K562 (cell line): ENCODE results near the gene LITAF. TPM values are rescaled to one million over a fixed set of nuclear protein-coding genes. Genes with fewer than 3 reads are reported as not detected.
"Not testable (repeated sequence)": the region's sequence is repeated elsewhere in the genome, so short reads cannot be mapped to it uniquely, and the experiment has no call there.

Experiments
- ATAC-seq: fragments of 200-7000 bp; cut with Tn5 transposase; 3 replicates; pipeline ENCODE4 v1.9.1; 2020; ENCODE audit warnings: moderate library complexity
- BruUV-seq: library from RNA; stranded (reverse); fragments of 400-500 nt; replicated peaks from 2 replicates; lab custom pipeline; 2021; lab: Mats Ljungman, UMichigan
- CTCF ChIA-PET: fragments of 300-600 bp; formaldehyde crosslinking; extraction: SDS; loops from one replicate; lab custom pipeline; 2021; ENCODE audit warnings: low intra/inter-chr PET ratio; lab: Yijun Ruan, JAX
- POLR2A ChIA-PET: fragments of 300-600, 350-650 bp; sonication (Branson Sonifier 250); formaldehyde crosslinking; extraction: SDS; loops from one replicate; lab custom pipeline; 2021; ENCODE audit warnings: antibody characterized with exemption, inconsistent platforms; lab: Yijun Ruan, JAX
- DNase-seq, 4 experiments: peaks; one replicate each; pipeline versions ENCODE4 v3.0.0 to v3.0.0-alpha.2; 2011 to 2018; ENCODE audit warnings: low spot score in 3 of 4, mixed read lengths in 3 of 4; ENCODE audit errors: extremely low read depth in 1 of 4
- FAIRE-seq: peaks from 2 replicates; lab custom pipeline; 2011; peaks lifted over from hg19 to GRCh38; lab: Jason Lieb, UNC
- H2AFZ ChIP-seq: 2 replicates; pipeline ENCODE4 v1.6.0; 2011; ENCODE audit warnings: low read depth, low read length, control low read depth, inconsistent platforms
- H3K27ac ChIP-seq: fragments of 200-600 bp; 3 replicates; pipeline ENCODE4 v1.8.0; 2011; ENCODE audit warnings: low read depth, mild to moderate bottlenecking, control low read depth, inconsistent platforms, low read length, moderate library complexity, mixed read lengths; ENCODE audit errors: extremely low read depth
- H3K27me3 ChIP-seq, 2 experiments: fragments of 300-600 bp in 1 of 2; 2 replicates in 1 of 2; 3 replicates in 1 of 2; pipeline versions ENCODE4 v1.6.0 to v1.8.0; 2011; ENCODE audit warnings: inconsistent platforms in 2 of 2, low read length in 2 of 2, mild to moderate bottlenecking in 1 of 2, mixed read lengths in 1 of 2, moderate library complexity in 1 of 2; ENCODE audit not compliant: control insufficient read depth in 2 of 2, insufficient read depth in 2 of 2
- H3K36me3 ChIP-seq: fragments of 300-600 bp; 3 replicates; pipeline ENCODE4 v1.8.0; 2011; ENCODE audit warnings: mild to moderate bottlenecking, low read length, inconsistent platforms; ENCODE audit not compliant: control insufficient read depth, insufficient read depth
- H3K4me1 ChIP-seq, 2 experiments: fragments of 200-600 bp in 1 of 2; replicated peaks in 1 of 2; 2 replicates in 1 of 2; 3 replicates in 1 of 2; pipeline versions ENCODE4 v1.5.1 to v1.8.0; 2011; ENCODE audit warnings: inconsistent platforms in 2 of 2, low read length in 2 of 2, mild to moderate bottlenecking in 1 of 2, mixed read lengths in 1 of 2, moderate library complexity in 1 of 2; ENCODE audit not compliant: control insufficient read depth in 2 of 2, insufficient read depth in 2 of 2
- H3K4me2 ChIP-seq: 2 replicates; pipeline ENCODE4 v1.6.1; 2011; ENCODE audit warnings: low read length, control low read depth, inconsistent platforms, mixed read lengths; ENCODE audit not compliant: insufficient read depth
- H3K4me3 ChIP-seq: fragments of 200-600 bp; sonication (generic), shearing (Covaris generic); 2 replicates; pipeline ENCODE4 v1.5.1; 2016; ENCODE audit warnings: control low read depth, inconsistent platforms
- H3K79me2 ChIP-seq: fragments of 200-600 bp; 3 replicates; pipeline ENCODE4 v1.8.0; 2011; ENCODE audit warnings: low read length, inconsistent platforms; ENCODE audit not compliant: control insufficient read depth, insufficient read depth
- H3K9ac ChIP-seq, 2 experiments: 2 replicates each; pipeline versions ENCODE4 v1.6.0 to v1.6.1; 2011; ENCODE audit warnings: low read depth in 2 of 2, low read length in 2 of 2, control low read depth in 1 of 2, inconsistent platforms in 1 of 2, mild to moderate bottlenecking in 1 of 2, mixed read lengths in 1 of 2; ENCODE audit not compliant: insufficient read depth in 1 of 2
- H3K9me1 ChIP-seq: one replicate; pipeline ENCODE4 v1.6.0; 2011; ENCODE audit warnings: inconsistent platforms, mild to moderate bottlenecking, low read length, moderate library complexity; ENCODE audit not compliant: control insufficient read depth, insufficient read depth
- H3K9me3 ChIP-seq: replicated peaks from 2 replicates; pipeline ENCODE4 v1.5.1; 2011; ENCODE audit warnings: low read depth, low read length, inconsistent platforms; ENCODE audit not compliant: control insufficient read depth, insufficient read depth
- H4K20me1 ChIP-seq: replicated peaks from 2 replicates; pipeline ENCODE4 v1.6.1; 2011; ENCODE audit warnings: low read length, inconsistent platforms, mixed read lengths; ENCODE audit not compliant: control insufficient read depth, insufficient read depth
- CTBP1 ChIP-seq: fragments of 450-650 bp; IDR thresholded peaks from 2 replicates; pipeline ENCODE4 v1.6.1; 2016; ENCODE audit warnings: borderline replicate concordance
- ELF4 ChIP-seq: fragments of 450-650 bp; formaldehyde crosslinking; IDR thresholded peaks from 2 replicates; pipeline ENCODE4 v1.4.0; 2022; ENCODE audit warnings: missing genetic modification characterization
- ESRRA ChIP-seq: fragments of 450-650 bp; IDR thresholded peaks from 2 replicates; pipeline ENCODE4 v1.6.1; 2014; ENCODE audit warnings: low read depth, mild to moderate bottlenecking, moderate library complexity, borderline replicate concordance
- EZH2 ChIP-seq: IDR thresholded peaks from 2 replicates; pipeline ENCODE4 v1.6.1; 2012; ENCODE audit warnings: low read depth, mild to moderate bottlenecking, inconsistent platforms, low read length, borderline replicate concordance
- ILF3 ChIP-seq: fragments of 450-650 bp; IDR thresholded peaks from 2 replicates; pipeline ENCODE4 v1.6.1; 2018; ENCODE audit warnings: antibody characterized with exemption, mild to moderate bottlenecking, moderate library complexity, borderline replicate concordance
- POLR3G ChIP-seq: IDR thresholded peaks from 2 replicates; pipeline ENCODE4 v1.6.1; 2011; ENCODE audit not compliant: insufficient read length, insufficient replicate concordance; ENCODE audit errors: extremely low read depth
- RFX5 ChIP-seq: IDR thresholded peaks from 2 replicates; pipeline ENCODE4 v1.6.1; 2011; ENCODE audit warnings: low read depth, mild to moderate bottlenecking, improper control_type of control experiment, low read length
- ZNF212 ChIP-seq: fragments of 450-650 bp; formaldehyde crosslinking; IDR thresholded peaks from 2 replicates; pipeline ENCODE4 v1.4.0; 2020; ENCODE audit warnings: mild to moderate bottlenecking
- ZNF311 ChIP-seq: fragments of 250-450 bp; sonication (Bioruptor Pico); IDR thresholded peaks from 2 replicates; pipeline ENCODE4 v1.4.0; 2020; ENCODE audit warnings: mild to moderate bottlenecking, moderate library complexity
- ZNF436 ChIP-seq: fragments of 250-450, 450-650 bp; sonication (Bioruptor Pico); formaldehyde crosslinking; IDR thresholded peaks from 2 replicates; pipeline ENCODE4 v1.7.0; 2020; ENCODE audit warnings: mild to moderate bottlenecking
- WGBS: fragments of 100-300 bp; shearing (Covaris generic); methylation state at CpG from one replicate; pipeline ENCODE4 v1.1.6; 2016; ENCODE audit warnings: low coverage, mixed read lengths; ENCODE audit not compliant: insufficient coverage; ENCODE audit errors: missing lambda C conversion rate; 5-methylcytosine and 5-hydroxymethylcytosine counted together
- in situ Hi-C: fragments of 300-500 bp; cut with MboI; formaldehyde crosslinking; loops from 4 replicates; pipeline ENCODE4 v1.15.0; 2018; ENCODE audit warnings: inconsistent platforms, mixed read lengths
- intact Hi-C: fragments of 100-400 bp; cut with micrococcal nuclease; formaldehyde crosslinking; loops from 2 replicates; pipeline ENCODE4 v1.14.2; 2022
- polyA plus RNA-seq, 8 experiments: library from polyadenylated mRNA; depleted of rRNA in 4 of 8; stranded (reverse) in 5 of 8; unstranded in 3 of 8; fragments of >200 nt; fragmentation: Nextera tagmentation in 2 of 8; fragmentation: Illumina TruSeq in 1 of 8; extraction: Ambion mirVana in 2 of 8; extraction: Trizol in 1 of 8; gene quantifications; 2 replicates each; pipeline versions ENCODE4 v1.2.1 to v1.2.3, GENCODE V29; 2011 to 2014; ENCODE audit warnings: inconsistent platforms in 1 of 8, missing spikeins in 1 of 8
- total RNA-seq, 7 experiments: library from RNA; depleted of rRNA in 6 of 7; stranded (reverse); fragments of >200 nt in 6 of 7; fragmentation: Illumina TruSeq in 2 of 7; extraction: Trizol in 2 of 7; gene quantifications; 2 replicates each; pipeline versions ENCODE4 v1.2.1 to v1.2.3, GENCODE V29; 2011 to 2021; ENCODE audit warnings: low replicate concordance in 1 of 7
- TF ChIP-seq, protein P1 (sequence below): fragments of 250-450 bp; sonication (Bioruptor Pico); IDR thresholded peaks from 2 replicates; pipeline ENCODE4 v1.5.0; 2020; ENCODE audit warnings: mild to moderate bottlenecking

Gene LITAF
- total and polyA plus RNA-seq, 9 of the 15 experiments (the other 6 are each of a cell fraction or from before 2014, with no cell fraction given): 4.1 to 17.8 (median 11.9) TPM

- Histone ChIP-seq H3K4me3 (no peak overlapping the region), H3K9ac (no peak overlapping the region), H3K9me3 (no peaks in the 10 kb centered on the region), H3K36me3 (no peaks in the 10 kb centered on the region), H3K27ac (no peak overlapping the region), H3K4me1 (no peaks in the 10 kb centered on the region), H3K27me3 (peaks cover 10 to 43% of the 10 kb centered on the region in 2 experiments; a peak in 4 of 5 replicates), H3K79me2 (no peaks in the 10 kb centered on the region), H3K4me2 (no peak overlapping the region), H4K20me1 (0 out of 2 replicates have a peak, but pooled peaks cover 8% of the 10 kb centered on the region), H2AFZ (no peak overlapping the region), H3K9me1 (no peaks in the 10 kb centered on the region)
- intact Hi-C loops: no loop called here
- WGBS: 21% methylated on average over 13 of the region's 14 CpGs
- CTCF ChIA-PET: no interaction called here
- peak; percentile 40; the same call in 1 of the 3 replicates for ATAC-seq
- TF ChIP-seq ZNF436 (no peak), ELF4 (CRISPR knock-in tag) (no peak), CTBP1 (no peak), ESRRA (no peak), ZNF212 (CRISPR knock-in tag) (no peak), ILF3 (no peak), ZNF311 (CRISPR knock-in tag) (no peak), EZH2 (no peak), RFX5 (no peak), POLR3G (no peak)
- TF ChIP-seq, protein P1, sequence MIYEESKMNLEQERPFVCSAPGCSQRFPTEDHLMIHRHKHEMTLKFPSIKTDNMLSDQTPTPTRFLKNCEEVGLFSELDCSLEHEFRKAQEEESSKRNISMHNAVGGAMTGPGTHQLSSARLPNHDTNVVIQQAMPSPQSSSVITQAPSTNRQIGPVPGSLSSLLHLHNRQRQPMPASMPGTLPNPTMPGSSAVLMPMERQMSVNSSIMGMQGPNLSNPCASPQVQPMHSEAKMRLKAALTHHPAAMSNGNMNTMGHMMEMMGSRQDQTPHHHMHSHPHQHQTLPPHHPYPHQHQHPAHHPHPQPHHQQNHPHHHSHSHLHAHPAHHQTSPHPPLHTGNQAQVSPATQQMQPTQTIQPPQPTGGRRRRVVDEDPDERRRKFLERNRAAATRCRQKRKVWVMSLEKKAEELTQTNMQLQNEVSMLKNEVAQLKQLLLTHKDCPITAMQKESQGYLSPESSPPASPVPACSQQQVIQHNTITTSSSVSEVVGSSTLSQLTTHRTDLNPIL: no peak
- BruUV-seq: no TSS peak
- POLR2A ChIA-PET: interaction anchor here (0.6 kb wide), 1 partner anchor 89 kb away, joined by 3 read pairs; no protein-coding TSS in a partner anchor
- no peak for DNase-seq
- FAIRE-seq: no peak
- in situ Hi-C loops: no loop called here
Measured at GRCh38 chr16:11514283-11514682, 72.4 kb downstream of the LITAF start.

GRCh38 chr16:11513366-11513765 lies 73.4 kb downstream of the LITAF start:
- H3K9me1 ChIP-seq, H2AFZ ChIP-seq, H3K27ac ChIP-seq, BruUV-seq, DNase-seq, CTCF ChIA-PET, intact Hi-C loops, ATAC-seq, H3K4me3 ChIP-seq, FAIRE-seq, H3K9me3 ChIP-seq, in situ Hi-C loops, H3K9ac ChIP-seq, H3K4me2 ChIP-seq, H3K4me1 ChIP-seq, H3K36me3 ChIP-seq, H4K20me1 ChIP-seq, POLR2A ChIA-PET, H3K79me2 ChIP-seq: not testable (repeated sequence)
- H3K27me3 ChIP-seq: peaks cover 4 to 37% of the 10 kb centered on the region in 2 experiments; a peak in 4 of 5 replicates
- WGBS: 18% methylated on average over 13 of the region's 13 CpGs
